Stimulated activated CD4-positive, alpha-beta T cell treated with anti-CD3 and anti-CD28 coated beads, Interleukin-15, amount 100 ng/mL, for 48 hours (primary cell): Measurements from ENCODE around the gene HAUS3.
A peak's percentile ranks its signal among the peaks of the same experiment; 100 is the strongest.
"Not testable (repeated sequence)": the region's sequence is repeated elsewhere in the genome, so short reads cannot be mapped to it uniquely, and the experiment has no call there.

ENCODE experiments used
- DNase-seq, 2 donors: peaks; one replicate each; pipeline ENCODE4 v3.0.0-alpha.2; 2020; ENCODE audit warnings: low read depth in 2 of 2

Gene HAUS3

DNA sequence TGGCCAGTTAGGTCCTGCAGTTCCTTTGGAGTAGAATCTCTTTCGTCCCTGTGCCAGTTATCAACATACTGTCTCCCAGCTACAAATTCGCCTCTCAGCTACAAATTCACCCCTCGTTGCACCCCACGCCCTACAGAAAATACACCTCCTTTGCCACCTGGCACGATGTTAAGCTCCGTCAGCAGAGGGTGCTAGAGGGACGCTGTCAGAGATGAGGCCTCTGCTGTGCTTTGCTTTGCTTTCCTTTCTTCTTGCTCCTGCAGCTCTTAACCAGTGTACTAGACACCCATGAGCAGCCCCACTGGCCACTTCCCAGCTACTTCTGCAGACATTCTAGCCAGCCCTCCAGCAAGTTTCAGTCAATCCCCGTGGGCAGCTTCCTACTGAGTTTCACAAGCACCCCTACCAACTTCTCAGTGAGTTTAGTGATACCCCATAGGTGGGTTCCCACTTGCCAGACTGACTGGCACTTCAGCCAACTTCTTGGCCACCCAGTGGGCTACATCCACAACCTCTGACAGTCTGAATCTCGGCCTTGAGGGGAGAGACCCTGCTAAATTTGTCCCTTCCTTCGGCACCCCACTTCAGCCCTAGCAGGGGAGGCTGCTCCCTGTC, 21.8 kb downstream of the HAUS3 start:
- DNase-seq: peak; percentile 47 to 72

DNA sequence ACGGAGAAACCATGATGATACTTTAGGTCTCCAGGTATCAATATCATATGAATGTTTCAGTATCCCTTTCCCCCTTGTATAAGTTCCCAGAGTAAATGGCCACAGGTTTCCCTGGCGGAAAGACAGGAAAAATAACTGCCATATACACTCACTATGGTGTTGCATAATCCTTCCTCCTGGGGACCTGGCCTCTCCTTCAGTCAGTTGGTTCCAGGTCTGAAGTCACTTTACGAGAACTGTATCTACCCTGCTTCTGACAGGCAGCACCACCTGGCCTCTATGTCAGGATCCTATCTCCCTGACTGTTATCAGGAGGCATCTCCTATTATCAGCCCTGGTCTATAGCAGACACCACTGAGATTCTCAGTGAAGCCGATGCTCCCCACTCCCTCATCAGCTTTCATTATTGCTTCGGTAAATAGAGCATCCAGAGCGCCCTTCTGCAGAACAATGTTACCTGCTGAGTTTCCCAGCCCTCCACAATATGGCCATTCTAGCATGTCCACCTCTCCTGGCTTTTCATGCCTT, 22.6 kb downstream of the HAUS3 start:
- no peak for DNase-seq

DNA sequence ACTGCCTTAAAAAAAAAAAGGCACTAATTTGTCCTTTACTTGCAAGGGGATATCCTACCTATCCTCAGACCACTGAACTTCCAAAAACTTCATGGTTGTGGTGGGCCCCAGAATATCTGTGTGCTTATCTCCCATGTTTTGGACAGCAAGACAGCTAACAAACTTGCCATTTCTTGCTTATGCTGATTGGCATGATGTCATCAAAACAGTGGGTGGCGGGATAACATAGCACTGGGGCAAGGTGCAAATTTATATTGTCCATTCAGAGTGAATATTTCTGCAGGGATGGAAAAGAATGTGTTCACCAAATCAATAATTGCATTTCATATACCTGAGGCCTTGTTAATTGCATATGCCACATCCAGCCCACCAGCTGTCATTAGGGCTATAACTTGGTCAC, 23.5 kb downstream of the HAUS3 start:
- no peak for DNase-seq

DNA sequence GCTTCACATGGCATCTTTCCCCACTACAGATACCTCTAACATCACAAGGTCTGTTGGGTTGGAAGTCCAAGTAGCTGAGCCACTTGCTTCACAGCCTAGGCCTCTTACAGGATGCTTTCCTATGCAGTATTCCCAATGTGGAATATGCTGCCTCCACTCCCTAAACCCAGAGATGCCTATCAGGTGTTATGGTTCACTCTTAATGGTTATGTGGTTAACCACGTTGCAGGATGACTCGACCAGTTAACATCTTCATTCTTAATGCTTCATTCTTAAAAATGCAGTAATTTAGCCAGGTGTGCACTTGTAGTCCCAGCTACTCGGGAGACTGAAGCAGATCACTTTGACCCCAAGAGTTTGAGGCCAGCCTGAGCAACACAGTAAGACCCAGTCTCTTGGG, 24.2 kb downstream of the HAUS3 start:
- no peak for DNase-seq

DNA sequence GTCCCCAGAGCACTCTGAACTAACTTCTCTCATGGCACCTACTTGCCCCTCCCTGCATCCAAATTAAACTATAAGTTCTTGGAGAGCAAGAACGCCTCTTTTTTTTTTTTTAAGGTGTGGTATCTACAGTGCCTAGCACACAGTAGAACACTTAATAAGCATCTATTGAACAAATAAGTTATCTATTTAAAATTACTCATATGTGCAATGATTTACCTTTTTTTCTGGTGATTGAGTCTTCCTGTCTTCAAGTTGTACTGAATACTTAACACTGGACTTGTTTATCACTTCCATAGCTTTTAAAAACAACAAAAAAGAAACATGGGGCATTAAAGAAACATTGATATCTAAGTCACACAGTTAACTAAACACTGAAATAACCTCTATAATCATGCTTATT, 29.1 kb downstream of the HAUS3 start:
- DNase-seq: no peak

DNA sequence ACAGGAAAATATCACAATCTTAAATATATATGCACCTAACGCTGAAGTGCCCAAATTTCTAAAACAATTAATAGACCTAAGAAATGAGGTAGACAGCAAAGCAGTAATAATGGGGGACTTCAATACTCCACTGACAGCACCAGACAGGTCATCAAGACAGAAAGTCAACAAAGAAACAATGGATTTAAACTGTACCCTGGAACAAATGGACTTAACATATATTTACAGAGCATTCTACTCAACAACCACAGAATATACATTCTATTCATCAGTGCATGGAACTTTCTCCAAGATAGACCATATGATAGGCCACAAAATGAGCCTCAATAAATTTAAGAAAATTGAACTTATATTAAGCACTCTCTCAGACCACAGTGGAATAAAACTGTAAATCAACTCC, 39.1 kb downstream of the HAUS3 start:
- not testable (repeated sequence) for DNase-seq

DNA sequence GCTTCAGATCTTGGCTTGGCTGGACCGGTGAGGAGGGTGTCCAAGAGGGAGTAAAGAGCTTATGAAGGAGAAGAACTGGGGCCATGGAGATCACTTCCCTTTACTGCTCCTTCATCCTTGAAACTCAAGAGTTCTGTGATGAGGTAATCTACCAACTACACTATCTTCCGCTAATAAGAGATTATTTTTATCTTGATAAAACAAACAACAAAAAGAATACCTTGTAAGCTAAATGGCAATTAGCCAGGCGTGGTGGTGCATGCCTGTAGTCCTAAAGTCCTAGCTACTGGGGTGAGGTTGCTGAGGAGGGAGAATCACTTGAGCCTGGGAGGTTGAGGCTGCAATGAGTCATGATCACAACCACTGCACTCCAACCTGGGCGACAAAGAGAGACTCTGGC, 47.4 kb downstream of the HAUS3 start:
- DNase-seq: no peak

DNA sequence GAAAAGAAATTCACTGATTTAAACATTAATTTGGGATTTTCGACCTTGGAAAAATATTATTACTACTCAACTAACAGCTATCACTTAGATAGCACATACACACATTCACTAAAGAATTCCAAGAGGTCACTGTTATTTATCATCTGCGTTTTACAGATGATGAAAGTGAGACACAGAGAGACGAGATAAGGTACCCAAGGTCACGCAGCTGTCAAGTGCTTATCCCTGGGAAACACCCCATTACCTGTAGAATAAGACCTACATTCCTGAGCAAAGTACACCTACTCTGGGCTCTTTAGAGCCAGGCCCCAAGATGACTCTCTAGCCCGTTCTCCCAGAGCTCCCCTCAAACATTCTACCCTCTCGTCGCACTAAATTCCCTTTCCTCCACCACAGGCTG, 48.6 kb downstream of the HAUS3 start:
- no peak for DNase-seq

DNA sequence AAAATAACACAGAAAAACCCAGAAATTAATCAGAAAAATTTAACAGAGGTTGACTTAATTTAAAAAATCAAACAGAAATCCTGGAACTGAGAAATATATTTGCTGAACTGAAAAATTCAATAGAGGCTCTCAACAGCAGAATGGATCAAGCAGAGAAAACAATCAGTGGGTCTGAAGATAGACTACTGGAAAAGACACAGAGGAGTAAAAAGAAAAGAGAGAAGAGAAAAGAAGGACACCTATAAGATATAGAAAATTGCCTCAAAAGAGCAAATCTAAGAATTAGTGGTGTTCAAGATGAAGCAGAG, 55.1 kb downstream of the HAUS3 start:
- DNase-seq: no peak

DNA sequence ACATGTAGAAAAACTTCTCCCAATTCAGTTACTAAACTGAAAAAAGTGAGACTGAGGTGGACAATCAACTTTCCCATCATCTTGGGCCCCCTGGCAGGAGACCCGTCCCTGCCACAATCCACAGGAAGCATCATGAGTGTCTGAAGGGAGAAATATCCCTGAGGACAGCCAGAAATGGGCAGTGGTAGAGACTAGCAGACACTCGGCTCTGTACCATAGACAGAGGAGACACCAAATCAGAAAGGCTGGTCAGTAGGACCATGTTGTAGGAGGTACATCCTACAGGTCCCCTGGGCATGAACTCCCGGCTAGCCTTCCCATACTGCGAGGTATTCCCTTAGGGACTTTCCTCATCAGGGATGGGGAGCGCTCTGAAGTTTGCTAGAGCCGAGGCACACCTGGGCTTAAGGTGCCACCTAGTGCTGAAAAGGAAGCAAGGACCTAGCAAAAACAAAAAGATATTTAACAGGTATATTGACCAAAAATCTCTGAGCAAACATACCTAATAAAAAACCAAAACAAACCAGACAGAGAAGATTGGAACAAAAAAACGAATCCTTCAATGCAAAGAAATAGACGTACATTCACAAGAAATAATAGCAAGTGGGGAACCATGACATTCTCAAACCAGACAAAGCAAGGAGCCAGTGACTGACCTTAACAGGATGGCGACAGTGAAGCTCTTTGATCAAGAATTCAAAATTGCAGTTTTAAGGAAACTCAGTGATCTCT, 55.6 kb downstream of the HAUS3 start:
- DNase-seq: no peak

DNA sequence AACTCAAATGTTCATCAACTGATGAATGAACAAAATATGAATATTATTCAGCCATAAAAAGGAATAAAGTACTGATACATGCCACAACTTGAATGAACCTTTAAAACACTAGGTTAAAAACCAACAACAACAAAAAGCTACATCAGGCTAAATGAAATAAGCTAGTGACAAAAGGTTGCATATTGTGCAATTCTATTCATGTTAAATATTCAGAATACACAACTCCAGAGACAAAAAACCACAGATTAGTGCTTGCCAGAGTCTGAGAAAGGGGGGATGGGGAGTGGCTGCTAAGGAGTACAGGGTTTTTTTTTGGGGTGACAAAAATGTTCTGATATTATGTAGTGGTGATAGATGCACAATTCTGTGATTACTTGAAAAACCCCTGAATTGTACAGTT, 58.5 kb downstream of the HAUS3 start:
- no peak for DNase-seq

DNA sequence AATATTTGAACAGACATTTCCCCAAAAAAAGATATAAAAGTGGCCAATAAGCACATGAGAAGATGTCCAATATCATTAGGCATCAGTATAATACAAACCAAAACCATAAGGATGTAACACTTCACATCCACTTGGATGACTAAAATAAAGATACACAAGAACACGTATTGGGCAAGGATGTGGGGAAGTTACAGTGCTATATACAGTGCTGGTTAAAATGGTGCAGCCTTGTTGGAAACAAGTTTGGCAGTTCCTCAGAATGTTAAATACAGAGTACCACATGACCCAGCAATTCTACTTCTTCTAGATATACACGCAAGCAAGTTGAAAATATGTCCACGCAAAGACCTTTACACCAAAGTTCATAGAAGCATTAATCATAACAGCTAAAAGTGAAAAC, 58.9 kb downstream of the HAUS3 start:
- no peak for DNase-seq

DNA sequence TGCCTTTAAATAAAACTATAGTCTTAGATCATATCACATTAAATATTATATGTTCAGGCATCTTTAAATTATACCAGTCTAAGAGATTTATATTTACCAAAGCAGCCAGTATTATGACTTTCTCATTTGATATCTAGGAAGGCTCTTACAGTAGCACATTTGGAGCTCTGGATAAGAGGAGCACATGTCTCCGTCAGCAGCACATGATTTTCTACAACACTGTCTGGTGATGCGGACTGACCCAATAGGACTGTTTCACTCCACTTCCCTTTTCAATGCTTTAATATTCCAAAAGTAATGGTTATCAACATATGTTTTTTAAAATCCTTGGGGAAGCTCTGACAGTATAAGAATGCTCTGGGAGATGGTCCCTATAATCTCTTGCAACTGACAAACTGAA, 61.5 kb downstream of the HAUS3 start:
- no peak for DNase-seq

DNA sequence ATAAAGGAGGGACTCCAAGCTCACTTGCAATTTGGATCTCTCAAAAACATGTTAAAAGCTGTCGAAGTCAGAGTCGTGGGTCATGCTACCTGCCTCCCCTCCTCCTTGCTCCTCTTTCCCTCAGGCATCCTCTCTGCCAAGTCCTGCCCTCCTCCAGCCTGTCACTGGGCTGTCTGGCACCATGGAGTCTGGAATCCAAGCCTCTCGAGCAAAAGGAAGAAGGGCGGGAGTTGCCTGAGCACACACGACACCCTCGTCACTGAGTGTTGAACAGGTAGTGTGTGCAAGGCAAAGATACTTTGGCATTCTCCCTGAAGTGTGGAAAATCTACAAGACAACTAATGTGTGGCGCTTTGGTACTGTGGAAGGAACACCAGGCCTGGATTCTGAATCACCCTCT, 62.2 kb downstream of the HAUS3 start:
- DNase-seq: no peak

DNA sequence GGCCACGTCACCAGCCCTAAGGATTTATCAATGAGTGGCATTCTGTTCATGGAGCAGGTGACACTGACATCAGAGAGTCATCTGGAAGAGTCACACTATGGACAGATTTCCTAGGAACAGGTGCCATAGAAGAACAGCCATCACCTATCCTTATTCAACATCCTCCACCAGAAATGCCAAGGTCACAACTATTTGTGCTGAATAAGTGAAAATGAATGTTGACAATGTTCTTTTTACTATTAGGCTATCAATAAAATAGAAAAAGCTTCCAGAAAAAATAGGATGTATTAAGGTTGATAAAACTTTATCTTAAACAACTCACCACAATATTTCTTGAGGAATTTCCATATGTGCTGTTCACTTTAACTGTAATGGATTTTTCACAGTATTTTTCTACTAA, 62.9 kb downstream of the HAUS3 start:
- DNase-seq: no peak
